GM18868 (cell line): ENCODE measurements around the gene ADCK1.
"Not testable (repeated sequence)": the region's sequence is repeated elsewhere in the genome, so short reads cannot be mapped to it uniquely, and the experiment has no call there.

Source experiments
- ATAC-seq: cut with Tn5 transposase; IDR thresholded peaks from one replicate; pipeline ENCODE4 v1.9.1; 2021; ENCODE audit warnings: mild to moderate bottlenecking, moderate library complexity; ENCODE audit not compliant: unreplicated experiment

The ADCK1 gene

DNA sequence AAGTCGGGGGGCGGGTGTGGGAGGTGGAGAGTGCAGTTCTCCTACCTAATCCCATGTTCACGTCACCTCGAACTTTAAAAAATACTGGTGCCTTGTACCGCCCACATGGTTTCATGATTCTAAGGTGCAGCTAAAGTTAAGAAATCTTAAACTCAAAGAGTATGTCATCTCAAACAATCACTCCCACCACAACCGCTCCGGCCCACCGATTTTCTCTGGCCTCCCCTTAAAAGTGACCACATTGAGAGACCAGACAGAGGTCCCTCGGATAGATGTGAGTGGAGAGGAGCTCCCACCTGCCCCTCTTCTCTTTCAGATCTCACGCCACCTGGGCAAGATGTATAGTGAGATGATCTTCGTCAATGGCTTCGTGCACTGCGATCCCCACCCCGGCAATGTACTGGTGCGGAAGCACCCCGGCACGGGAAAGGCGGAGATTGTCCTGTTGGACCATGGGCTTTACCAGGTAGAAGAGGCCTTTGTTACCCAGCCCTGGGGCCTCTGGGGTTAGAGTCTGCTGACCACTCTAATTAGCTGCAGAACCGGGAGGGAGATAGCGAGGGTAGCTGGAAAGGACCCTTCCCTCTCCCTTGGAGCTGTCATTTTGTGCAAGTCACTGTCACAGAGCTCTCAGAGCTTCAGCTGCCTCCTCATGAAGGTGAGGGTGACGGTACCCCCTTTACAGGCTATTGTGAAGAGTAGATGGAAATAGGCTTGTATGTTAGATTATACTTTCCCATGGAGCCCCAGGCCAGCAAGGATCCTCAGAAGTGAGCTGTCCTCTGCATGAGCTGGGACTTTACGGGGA is 124.4 kb downstream of the ADCK1 start:
- no peak for ATAC-seq

GRCh38 chr14:77926942-77927341 is 127.0 kb downstream of the ADCK1 start:
- no peak for ATAC-seq

DNA sequence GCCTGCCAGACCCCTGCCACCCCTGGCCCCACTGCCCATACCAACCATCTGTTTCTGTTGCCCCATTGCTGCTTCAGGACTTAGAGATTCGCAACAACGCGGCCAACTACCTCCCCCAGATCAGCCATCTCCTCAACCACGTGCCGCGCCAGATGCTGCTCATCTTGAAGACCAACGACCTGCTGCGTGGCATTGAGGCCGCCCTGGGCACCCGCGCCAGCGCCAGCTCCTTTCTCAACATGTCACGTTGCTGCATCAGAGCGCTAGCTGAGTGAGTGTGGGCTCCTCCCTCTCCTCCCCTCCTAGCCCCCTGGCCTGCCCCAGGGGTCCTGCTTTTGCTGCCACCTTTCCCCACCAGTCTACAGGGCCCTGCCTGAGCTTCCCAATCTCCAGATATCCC is 131.5 kb downstream of the ADCK1 start:
- ATAC-seq: no peak

- ATAC-seq: no peak
These were observed 136.3 kb downstream of the ADCK1 start for GRCh38 chr14:77936138-77936639.

DNA sequence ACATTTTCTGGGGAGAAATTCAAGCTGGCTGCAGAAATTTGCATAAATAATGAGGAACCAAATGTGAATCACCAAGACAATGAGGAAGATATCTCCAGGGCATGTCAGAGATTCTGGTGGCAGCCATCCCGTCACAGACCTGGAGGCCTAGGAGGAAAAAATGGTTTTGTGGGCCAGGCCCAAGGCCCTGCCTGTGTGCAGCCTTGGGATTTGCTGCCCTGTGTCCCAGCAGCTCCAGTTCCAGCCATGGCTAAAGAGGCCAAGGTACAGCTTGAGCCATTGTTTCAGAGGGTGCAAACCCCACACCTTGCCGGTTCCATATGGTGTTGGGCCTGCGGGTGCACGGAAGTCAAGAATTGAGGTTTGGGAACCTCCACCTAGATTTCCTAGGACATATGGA is 147.5 kb downstream of the ADCK1 start:
- ATAC-seq: no peak

GRCh38 chr14:77950371-77951063 is 150.6 kb downstream of the ADCK1 start:
- no peak for ATAC-seq

GRCh38 chr14:77955816-77956484 is 156.0 kb downstream of the ADCK1 start:
- ATAC-seq: no peak

GRCh38 chr14:77959686-77960085 is 159.8 kb downstream of the ADCK1 start:
- not testable (repeated sequence) for ATAC-seq

GRCh38 chr14:77961847-77962580 is 162.1 kb downstream of the ADCK1 start:
- no peak for ATAC-seq

GRCh38 chr14:77962731-77963520 is 163.0 kb downstream of the ADCK1 start:
- no peak for ATAC-seq

GRCh38 chr14:77964586-77964985 is 164.7 kb downstream of the ADCK1 start:
- no peak for ATAC-seq

- no peak for ATAC-seq
These were observed 165.1 kb downstream of the ADCK1 start for GRCh38 chr14:77965050-77965449.

GRCh38 chr14:77965919-77966435 is 166.1 kb downstream of the ADCK1 start:
- ATAC-seq: peak; percentile 66

- no peak for ATAC-seq
These were observed 167.2 kb downstream of the ADCK1 start for GRCh38 chr14:77967110-77967509.

- ATAC-seq: no peak
These were observed 170.7 kb downstream of the ADCK1 start for GRCh38 chr14:77970646-77971045.

DNA sequence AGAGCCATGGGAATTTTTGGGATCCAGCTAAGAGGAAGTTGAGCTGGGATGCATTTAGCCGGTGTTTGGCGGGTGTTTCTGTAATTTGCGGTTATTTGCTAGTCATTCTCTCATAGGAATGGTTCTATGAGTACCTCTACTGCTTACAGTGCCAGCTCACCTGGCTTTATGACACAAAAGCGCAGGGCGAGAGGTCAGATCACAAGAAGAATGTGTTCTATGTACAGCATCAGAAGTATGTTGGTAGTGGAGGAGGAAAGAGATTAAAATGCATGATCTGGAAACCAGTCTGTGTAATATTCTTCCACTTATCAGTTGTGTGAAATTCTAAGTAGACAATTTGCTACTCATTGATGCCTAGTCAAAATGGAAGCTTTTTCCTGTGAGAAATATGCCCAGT is 173.3 kb downstream of the ADCK1 start:
- ATAC-seq: no peak

- no peak for ATAC-seq
These were observed 176.7 kb downstream of the ADCK1 start for GRCh38 chr14:77976591-77976990.

GRCh38 chr14:77979171-77979570 is 179.3 kb downstream of the ADCK1 start:
- no peak for ATAC-seq

GRCh38 chr14:77979666-77980351 is 179.9 kb downstream of the ADCK1 start:
- ATAC-seq: no peak
